Kasumi-1 (cell line): Measurements from ENCODE around the gene TERT.

ENCODE experiments used
- DNase-seq, 2 experiments: peaks; one replicate each; lab custom pipeline; 2025; lab: John Stamatoyannopoulos, UW

Gene TERT

DNA sequence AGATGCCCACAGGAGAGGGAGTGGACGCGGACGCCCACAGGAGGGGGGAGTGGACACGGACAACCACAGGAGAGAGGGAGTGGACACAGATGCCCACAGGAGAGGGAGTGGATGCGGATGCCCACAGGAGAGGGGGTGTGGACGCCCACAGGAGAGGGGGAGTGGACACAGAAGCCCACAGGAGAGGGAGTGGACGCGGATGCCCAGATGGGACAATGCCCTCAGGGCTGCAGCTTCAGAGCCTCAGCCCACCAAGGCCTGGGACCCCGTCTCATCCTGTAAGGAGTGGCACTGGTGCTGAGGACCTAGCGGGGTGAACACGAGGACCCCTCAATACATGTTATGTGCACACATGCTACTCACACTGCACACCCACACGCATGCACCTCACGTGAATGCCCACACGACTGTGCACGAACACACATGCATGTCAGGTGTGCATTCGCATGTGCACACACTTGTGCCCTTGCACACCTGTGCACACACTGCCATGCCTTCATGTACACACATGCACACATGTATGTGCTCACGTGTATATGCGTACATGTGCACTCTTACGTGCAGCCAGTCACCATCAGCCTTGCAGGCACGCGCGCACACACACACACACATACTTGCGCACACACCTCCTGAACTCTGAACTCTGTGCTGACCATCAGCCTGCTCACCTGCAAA, 34.9 kb downstream of the TERT start:
- DNase-seq = no peak

DNA sequence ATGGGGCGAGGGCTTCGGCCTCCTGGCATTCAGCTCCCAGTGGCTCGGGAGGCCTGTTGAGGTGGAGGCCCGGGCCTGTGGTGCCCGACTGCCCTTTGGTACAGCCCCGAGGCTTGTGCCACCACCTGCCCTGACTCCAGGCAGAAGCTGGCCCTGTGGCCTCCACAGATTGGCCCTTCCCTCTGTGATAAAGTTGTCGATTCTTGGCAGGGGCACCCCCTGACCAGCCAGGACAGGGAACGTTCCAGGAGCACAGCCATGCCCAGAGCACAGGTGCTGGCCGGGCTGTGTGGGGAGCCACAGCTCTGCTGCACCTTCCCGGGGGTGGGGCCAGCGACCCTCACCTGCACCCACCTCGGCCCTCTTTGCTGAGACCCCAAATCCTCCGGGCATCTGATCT, 37.0 kb downstream of the TERT start:
- DNase-seq = no peak

DNA sequence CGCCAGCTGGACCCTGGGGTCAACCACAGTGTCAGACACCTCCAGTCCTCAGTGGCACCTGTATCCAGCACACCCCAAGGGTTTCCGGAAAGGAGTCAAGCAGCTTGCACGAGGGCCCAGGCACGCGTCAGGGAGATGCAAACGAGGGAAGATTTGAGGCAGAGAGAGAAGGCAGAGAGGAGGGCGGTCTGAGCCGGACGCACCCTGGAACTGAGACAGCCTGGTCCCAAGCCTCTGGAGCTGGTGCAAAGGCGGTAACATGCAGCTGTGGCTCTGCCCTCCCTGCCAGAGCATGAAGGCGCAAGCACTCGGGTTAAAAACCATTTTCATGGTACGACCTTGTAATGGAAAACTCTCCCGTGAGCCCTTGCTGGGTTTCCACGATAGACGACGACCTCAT, 37.5 kb downstream of the TERT start:
- no peak for DNase-seq

DNA sequence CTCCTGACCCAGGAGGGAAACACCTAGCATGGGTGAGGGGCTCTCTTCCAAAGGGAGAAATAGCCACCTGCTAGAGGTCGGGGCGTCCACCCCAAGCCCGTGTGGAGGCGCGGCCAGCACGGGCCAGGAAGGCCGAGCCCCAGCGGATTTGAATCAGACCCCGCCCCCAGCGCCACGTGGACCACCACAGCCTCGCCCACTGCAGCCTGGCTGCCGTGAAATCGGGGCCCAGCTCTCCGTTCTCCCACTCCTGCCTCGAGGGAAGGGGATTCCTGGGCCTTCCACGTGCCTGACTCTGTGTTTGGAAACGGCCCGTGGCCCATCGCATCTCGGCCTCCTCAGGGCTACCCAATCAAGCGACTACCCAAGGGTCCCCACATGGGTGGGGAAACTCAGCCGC, 38.1 kb downstream of the TERT start:
- no peak for DNase-seq

DNA sequence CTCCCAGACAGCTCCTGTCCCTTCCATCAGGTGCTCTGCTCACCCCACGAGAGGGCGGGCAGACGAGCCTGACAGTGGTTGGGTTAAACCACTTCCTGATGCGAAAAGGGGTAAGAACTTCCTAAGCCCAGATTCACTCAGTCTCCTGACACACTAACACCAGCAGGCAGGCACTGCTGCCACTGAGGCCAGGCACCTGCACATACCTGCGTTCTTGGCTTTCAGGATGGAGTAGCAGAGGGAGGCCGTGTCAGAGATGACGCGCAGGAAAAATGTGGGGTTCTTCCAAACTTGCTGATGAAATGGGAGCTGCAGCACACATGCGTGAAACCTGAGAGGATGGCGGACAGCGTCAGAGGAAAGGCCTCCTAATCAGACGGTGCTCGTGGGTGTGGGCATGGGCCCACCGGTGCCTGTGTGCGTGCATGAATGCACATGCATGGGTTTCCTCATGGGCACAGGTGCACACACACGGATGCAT, 39.7 kb downstream of the TERT start:
- DNase-seq = no peak

GRCh38 chr5:1254196-1254595, 40.7 kb downstream of the TERT start:
- DNase-seq = no peak

DNA sequence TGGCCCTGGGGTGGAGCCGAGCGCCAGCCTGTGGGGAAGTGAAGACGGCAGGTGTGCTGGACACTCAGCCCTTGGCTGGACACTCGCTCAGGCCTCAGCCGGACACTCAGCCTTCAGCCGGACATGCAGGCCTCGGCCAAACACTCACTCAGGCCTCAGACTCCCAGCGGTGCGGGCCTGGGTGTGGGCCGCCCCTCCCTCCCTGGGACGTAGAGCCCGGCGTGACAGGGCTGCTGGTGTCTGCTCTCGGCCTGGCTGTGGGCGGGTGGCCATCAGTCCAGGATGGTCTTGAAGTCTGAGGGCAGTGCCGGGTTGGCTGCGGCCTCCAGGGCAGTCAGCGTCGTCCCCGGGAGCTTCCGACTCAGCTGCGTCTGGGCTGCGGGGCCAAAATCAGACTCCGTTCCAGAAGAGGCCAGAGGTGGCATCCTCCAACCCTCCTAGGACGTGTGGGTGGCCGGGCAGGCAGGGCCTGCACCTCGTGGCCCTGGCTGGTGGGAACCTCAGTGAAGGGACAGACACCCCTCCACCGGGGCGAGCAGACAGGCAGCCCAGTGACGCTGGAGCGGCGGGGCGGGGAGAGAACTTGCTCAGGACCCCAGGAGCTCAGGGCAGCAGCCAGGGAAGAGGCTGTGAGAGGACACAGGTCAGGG, 41.3 kb downstream of the TERT start:
- DNase-seq = no peak

- DNase-seq = no peak
Measured at GRCh38 chr5:1252681-1253080, 42.2 kb downstream of the TERT start.

DNA sequence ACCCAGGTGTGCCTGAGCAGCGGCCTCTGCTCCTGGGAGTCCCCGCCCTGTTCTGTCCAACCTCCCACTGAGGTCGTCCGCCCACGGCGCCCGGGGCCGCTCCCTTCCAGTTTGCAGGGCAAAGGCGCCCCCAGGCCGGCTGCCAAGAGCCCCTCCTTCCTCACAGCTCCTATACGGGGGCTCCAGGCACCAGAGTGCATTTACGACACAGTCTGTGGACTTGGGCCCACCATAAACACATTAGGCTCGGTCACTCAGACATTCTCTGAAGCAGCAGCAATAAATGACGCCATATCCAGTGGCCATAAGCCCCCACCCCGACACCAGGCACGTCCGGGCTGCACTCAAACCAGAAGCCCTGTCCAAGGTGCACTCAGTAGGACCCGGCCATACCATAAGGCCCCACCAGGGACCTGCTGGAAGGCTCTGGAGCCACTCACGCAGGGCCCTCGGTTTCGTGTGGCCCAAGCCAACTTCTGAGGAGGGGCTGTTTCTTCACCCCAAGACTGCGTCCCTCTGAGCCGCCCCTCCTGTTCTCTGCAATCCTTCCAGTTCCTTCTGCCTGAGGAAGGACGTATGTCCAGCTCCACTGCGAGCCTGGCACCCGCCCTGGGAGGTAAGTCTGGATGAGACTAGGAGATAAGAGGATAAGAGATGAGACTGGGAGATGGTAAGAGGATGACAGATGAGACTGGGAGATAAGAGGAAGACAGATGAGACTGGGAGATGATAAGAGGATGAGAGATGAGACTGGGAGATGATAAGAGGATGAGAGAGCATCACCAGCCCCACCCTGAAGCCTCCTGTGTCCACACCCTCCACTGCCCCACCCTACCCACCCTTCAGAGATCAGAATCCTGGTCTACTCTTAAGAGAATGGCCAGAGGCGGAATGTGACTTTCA, 42.9 kb downstream of the TERT start:
- DNase-seq = no peak

GRCh38 chr5:1249366-1250280, 45.2 kb downstream of the TERT start:
- no peak for DNase-seq

DNA sequence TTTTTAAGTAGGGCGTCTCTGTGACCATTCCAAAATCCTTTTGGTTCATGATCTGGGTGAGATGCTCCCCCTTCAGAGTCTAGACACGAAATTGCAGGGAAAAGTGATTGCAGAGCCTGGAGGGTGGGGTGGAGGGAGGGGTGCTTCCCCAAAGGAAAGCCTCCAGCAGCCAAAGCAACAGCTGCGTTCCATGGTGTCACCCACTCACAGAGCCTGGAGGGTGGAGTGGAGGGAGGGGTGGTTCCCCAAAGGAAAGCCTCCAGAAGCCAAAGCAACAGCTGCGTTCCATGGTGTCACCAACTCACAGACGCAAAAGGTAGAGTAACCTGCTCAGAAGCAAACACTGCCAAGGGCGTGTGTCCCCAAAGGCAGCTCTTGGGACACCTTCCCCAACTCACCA, 47.1 kb downstream of the TERT start:
- DNase-seq = no peak

DNA sequence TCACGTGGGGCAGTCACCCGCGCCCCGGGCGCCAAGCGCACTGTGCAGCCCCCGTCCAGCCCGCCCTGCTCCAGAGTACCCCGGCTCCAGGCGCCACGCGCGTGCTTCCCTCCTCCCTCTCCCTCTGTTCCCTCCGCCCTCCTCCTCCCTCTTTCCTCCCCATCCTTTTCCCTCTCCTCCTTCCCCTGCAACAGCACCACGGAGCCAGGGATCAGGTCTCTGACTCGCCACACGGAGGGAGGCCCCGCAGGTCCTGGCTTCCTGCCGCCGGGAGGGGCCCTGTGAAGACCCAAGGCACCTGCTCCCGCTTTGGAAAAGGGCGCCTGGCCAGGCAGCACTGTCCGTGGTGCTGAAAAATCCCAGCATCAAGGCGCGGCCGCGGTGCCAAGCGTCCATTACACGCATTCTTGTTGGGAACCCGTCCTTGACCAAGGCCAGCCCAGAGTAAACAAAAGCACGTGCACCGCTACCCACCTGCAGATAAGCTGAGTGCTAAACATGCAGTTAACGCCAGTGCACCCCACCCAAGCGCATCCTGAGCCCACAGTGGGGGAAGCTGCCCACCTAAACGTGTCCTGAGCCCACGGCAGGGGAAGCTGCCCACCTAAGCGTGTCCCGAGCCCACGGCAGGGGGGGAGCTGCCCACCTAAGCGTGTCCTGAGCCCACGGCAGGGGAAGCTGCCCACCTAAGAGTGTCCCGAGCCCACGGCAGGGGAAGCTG, 48.0 kb downstream of the TERT start:
- DNase-seq = no peak

DNA sequence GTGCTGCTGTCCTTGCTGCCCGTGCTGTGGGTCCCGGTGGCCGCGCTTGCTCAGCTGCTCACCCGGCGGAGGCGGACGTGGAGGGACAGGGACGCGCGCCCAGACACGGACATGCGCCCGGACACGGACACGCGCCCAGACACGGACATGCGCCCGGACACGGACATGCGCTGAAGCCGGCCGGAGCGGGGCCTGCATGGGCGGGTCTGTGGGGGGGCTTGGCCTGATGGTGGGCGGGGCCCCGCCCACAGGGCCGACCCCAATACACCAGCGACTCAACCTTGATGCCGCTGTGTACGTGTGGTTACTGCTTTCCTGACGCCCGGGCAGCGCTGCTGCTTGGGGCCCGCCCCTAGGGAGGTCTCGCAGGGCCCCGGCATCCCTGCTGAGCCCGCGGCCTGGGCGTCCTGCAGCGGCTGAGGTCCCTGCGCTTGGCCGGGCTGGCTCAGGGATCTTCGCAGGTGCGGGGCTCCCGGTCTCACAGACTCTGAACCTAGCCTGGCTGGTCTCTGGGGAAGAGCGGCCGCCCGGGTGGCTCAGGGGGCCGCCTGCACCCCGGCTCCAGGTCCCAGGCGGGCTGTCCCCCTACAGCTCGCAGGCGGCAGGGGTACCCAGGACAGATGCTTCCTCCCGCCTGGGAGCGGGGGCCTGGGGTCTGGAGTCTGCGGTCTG, 48.8 kb downstream of the TERT start:
- no peak for DNase-seq

DNA sequence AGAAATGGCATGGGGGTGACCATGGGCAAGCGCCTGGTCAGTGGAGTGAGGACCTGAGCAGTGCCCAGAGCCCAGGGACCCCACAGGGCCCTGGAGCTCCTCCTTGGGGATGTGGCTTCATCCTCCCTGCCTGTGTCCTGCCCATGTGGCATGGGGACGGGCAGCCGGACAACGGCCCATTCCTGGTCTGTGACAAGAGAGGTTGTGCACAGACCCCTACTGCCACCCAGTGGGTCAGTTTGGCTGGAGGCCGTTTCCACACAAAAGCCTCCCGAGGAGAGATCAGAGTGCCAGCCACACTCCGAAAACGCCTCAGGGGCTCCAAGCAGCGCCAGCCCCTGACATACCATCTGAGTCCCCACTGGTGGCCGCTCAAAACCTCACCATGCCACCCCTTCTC, 49.9 kb downstream of the TERT start:
- DNase-seq = no peak

GRCh38 chr5:1244255-1244654, 50.6 kb downstream of the TERT start:
- DNase-seq = no peak

GRCh38 chr5:1243487-1244130, 51.3 kb downstream of the TERT start:
- no peak for DNase-seq

DNA sequence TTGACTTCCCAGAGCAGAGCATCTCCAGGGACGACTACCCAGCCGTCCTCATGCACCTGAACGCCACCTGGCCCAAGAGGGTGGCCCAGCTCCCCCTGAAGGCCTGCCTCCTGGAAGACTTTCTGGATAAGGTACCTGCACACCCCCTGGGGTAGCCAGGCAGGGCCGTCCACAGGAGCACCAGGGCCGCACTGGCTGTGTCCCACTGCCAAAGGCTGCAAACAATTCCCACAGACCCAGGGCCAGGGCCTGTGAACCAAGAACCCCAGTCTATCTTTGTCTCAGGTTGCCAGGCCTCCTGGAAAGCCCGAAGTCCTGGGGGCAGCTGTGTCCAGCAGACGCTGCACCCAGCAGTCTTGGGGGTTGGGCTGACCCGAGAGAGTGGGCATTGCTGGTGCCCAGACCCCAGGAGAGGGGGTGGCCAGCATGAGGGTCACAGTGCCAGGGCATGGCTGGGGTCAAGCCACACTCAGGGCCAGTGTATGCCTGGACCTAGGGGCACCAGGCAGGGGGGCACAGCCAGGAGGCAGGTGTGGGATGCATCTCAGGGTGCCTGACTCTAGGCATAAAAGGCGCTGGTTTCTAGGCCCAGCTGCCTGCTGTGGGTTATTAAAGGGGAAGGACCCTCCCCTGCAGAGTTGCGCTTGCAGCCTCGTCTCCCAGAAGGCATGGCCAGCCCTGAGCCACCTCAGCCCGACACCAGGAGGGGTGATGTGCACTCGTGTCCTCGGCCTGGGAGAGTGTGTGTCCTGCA, 52.0 kb downstream of the TERT start:
- DNase-seq = no peak

DNA sequence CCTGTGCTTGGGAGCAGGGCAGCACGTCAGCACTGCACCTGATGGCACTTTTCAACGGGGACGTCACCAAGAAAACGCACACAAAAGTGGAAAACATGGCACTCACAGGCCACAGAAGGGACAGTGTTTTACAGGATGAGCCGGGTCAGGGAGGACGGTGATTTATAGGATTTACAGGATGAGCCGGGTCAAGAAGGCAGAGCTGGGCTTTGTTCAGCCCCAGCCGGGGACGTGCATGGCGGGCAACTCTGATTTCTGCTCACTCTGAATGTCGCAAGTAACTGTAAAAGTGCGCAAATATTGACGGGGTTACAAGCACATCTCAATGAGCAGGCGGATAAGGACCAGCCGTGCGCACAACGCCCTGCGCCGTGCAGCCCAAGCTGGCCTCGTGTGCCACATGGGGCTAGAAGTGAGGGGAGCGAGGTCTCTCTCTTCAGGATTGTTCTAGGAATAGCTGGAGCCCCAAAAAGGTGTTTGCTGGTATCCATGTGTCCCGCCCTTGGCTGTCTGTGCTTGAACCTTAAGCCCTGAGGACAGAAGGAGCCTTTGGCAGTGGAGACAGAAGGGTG, 53.3 kb downstream of the TERT start:
- no peak for DNase-seq
